Spleen (tissue), 11 donors: ENCODE results near the gene ZDHHC11B. TPM values are rescaled to one million over a fixed set of nuclear protein-coding genes. Genes with fewer than 3 reads are reported as not detected.

Experiments
- DNase-seq: peaks from one replicate; pipeline ENCODE4 v3.0.0-alpha.2; 2020
- H3K27ac ChIP-seq, 8 donors: fragments of 200-600 bp; sonication (generic) in 7 of 8; 1 replicate in 4 of 8; 2 replicates in 4 of 8; pipeline versions ENCODE4 v1.5.0 to v1.8.0; 2016 to 2021; ENCODE audit warnings: inconsistent platforms in 4 of 8, mild to moderate bottlenecking in 4 of 8, moderate library complexity in 1 of 8
- H3K27me3 ChIP-seq, 7 donors: fragments of 200-600 bp; sonication (generic) in 6 of 7; replicated peaks in 1 of 7; 1 replicate in 4 of 7; 2 replicates in 3 of 7; pipeline versions ENCODE4 v1.5.0 to v1.8.0; 2016 to 2021; ENCODE audit warnings: inconsistent platforms in 3 of 7, mild to moderate bottlenecking in 1 of 7
- H3K36me3 ChIP-seq, 6 donors: fragments of 200-600 bp; sonication (generic) in 5 of 6; 1 replicate in 4 of 6; 2 replicates in 2 of 6; pipeline versions ENCODE4 v1.5.0 to v1.8.0; 2016 to 2021; ENCODE audit warnings: inconsistent platforms in 2 of 6
- H3K4me1 ChIP-seq, 6 donors: fragments of 200-600 bp; sonication (generic) in 5 of 6; 1 replicate in 3 of 6; 2 replicates in 3 of 6; pipeline versions ENCODE4 v1.5.0 to v1.8.0; 2016 to 2021; ENCODE audit warnings: inconsistent platforms in 3 of 6
- H3K4me3 ChIP-seq, 8 donors: fragments of 200-600 bp; sonication (generic) in 7 of 8; 1 replicate in 4 of 8; 2 replicates in 4 of 8; pipeline versions ENCODE4 v1.5.0 to v1.8.0; 2016 to 2021; ENCODE audit warnings: inconsistent platforms in 4 of 8, mild to moderate bottlenecking in 4 of 8, moderate library complexity in 2 of 8
- H3K9me3 ChIP-seq, 8 donors: fragments of 200-600 bp; sonication (generic) in 7 of 8; 1 replicate in 4 of 8; 2 replicates in 4 of 8; pipeline versions ENCODE4 v1.5.0 to v1.8.0; 2016 to 2021; ENCODE audit warnings: inconsistent platforms in 4 of 8
- POLR2A ChIP-seq, 3 donors: fragments of 450-650 bp; IDR thresholded peaks; one replicate each; pipeline ENCODE4 v1.5.1; 2017; ENCODE audit warnings: antibody characterized with exemption in 3 of 3, mild to moderate bottlenecking in 1 of 3
- POLR2AphosphoS5 ChIP-seq, 3 donors: sonication (generic); formaldehyde crosslinking; IDR thresholded peaks; one replicate each; pipeline ENCODE4 v1.5.1; 2017; ENCODE audit warnings: antibody characterized with exemption in 3 of 3
- WGBS, 5 donors: extraction: QIAGEN DNeasy Blood & Tissue Kit in 3 of 5; methylation state at CpG; one replicate each; pipeline versions ENCODE4 v1.1.5 to v1.1.7; 2013 to 2018; 5-methylcytosine and 5-hydroxymethylcytosine counted together
- intact Hi-C: fragments of 100-400 bp; cut with DNase I; formaldehyde crosslinking; loops from one replicate; pipeline ENCODE4 v1.15.0; 2023; ENCODE audit warnings: low total_unique reads
- polyA plus RNA-seq, 3 donors: library from polyadenylated mRNA; stranded (reverse); fragments of 200-250 nt; gene quantifications; one replicate each; pipeline ENCODE4 v1.2.1, GENCODE V29; 2013
- total RNA-seq, 7 donors: library from RNA; depleted of rRNA in 3 of 7; stranded (reverse); fragments of >200 nt in 3 of 7; fragmentation: NEBNext Ultra II Directional in 4 of 7; extraction: Animal tissue kit (Norgen Biotek cat#: 25700) in 4 of 7; gene quantifications; one replicate each; pipeline versions ENCODE4 v1.1.0 to v1.2.1, GENCODE V29; 2016 to 2021
- TF ChIP-seq, protein P1 (sequence below), 11 experiments: fragments of 200-600 bp in 7 of 11; fragments of 450-650 bp in 4 of 11; sonication (generic) in 4 of 11; IDR thresholded peaks in 8 of 11; conservative IDR thresholded peaks in 3 of 11; 1 replicate in 7 of 11; 2 replicates in 4 of 11; pipeline versions ENCODE4 v1.4.0 to v1.8.0; 2016 to 2021; ENCODE audit warnings: antibody characterized with exemption in 11 of 11, inconsistent platforms in 4 of 11, mild to moderate bottlenecking in 1 of 11
- donor health status: healthy with polysubstance abuse.
- donor health status: DM: no; HTN: no; CAD: no; lungs with moderate emphysema.
- donor health status: DM: no; HTN: no; CAD: no.
- donor health status: Bipolar disorder and iron deficiency.
- donor health status: healthy.
- donor health status: DM: no; HTN: no; CAD: no.
- donor health status: DM: yes; HTN: yes; CAD: no.

The ZDHHC11B gene
- total and polyA plus RNA-seq, 10 donors, result 0.97 to 74.3 (median 4.7) TPM

DNA sequence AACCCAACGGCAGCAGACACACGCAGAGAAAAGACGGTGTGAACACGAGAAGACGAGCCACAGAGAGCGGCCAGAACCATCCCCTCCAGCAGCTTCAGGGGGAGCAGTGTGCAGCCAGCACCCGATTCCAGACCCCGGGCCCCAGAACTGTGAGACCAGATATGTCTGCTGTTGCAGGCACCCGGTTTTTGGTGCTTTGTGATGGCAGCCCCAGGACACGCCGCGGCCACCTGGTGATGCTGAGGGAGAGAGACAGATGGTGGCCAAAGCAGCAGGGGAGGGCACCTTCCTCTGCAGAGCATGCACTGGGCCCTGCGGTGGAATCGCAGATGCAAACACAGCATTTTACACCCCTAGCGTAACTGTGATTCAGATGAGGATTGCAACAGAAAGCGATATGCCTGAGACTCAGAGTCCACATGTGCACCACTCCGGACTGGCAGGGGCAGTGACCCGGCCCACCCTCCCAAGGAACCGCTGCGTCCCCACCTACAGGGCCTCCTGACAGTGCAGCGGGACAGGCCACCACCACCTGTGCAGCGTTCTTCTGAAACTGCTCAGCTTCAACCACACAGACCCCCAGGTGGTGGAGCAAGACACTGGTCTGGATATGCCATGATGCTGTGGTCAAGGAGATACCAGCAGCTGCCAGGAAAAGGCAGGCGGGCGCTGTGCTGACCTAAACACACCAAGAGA is 24.0 kb downstream of the ZDHHC11B start:
- Histone ChIP-seq H3K4me3 (no peak overlapping the region), H3K4me1 (peaks cover 8 to 31% (median 23%) of the 10 kb centered on the region in 6 donors), H3K9me3 (no peaks in the 10 kb centered on the region), H3K27ac (no peak overlapping the region), H3K36me3 (peaks cover 0 to 16% (median 0%) of the 10 kb centered on the region in 6 donors), H3K27me3 (peaks cover 0 to 9% (median 0%) of the 10 kb centered on the region in 7 donors)
- intact Hi-C loops, result no loop called here
- no peak for TF ChIP-seq POLR2A (IDR thresholded peaks at IDR 0.05)
- TF ChIP-seq, protein P1, sequence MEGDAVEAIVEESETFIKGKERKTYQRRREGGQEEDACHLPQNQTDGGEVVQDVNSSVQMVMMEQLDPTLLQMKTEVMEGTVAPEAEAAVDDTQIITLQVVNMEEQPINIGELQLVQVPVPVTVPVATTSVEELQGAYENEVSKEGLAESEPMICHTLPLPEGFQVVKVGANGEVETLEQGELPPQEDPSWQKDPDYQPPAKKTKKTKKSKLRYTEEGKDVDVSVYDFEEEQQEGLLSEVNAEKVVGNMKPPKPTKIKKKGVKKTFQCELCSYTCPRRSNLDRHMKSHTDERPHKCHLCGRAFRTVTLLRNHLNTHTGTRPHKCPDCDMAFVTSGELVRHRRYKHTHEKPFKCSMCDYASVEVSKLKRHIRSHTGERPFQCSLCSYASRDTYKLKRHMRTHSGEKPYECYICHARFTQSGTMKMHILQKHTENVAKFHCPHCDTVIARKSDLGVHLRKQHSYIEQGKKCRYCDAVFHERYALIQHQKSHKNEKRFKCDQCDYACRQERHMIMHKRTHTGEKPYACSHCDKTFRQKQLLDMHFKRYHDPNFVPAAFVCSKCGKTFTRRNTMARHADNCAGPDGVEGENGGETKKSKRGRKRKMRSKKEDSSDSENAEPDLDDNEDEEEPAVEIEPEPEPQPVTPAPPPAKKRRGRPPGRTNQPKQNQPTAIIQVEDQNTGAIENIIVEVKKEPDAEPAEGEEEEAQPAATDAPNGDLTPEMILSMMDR (IDR thresholded peaks at IDR 0.05 in 8 of 11, conservative IDR thresholded peaks at IDR 0.05 in 3 of 11), result no peak
- TF ChIP-seq POLR2AphosphoS5 (IDR thresholded peaks at IDR 0.05), result no peak
- DNase-seq, result peak; percentile 71
- WGBS, 5 donors, result 92 to 96% (median 94%) methylated on average over 19 to 24 of the region's 24 CpGs

DNA sequence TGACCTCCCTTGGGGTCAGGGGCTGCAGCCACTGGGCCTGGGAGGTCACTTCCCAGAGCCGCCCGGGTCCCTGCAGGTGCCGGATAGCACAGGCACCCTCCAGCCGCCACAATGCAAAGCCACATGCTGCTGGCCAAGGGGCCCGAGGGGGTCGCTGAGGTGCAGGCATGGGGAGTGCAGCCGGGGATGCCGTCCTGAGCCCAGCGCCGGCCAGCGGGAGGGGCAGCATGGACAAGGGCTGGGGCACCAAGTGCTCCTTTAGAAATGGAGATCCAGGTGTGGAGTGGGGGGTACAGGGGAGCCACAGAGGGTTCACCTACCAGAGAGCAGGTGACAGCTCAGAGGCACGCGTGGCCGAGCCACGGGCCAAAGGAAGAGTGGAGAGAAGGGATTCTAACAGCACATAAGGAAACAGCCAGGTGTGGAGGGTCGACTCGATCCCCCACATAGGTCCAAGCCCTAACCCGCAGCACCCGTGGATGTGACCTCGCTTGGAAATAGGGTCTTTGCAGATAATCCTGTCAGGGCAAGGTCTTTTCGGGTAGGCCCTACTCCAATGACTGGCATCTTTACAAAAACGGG is 24.7 kb downstream of the ZDHHC11B start:
- Histone ChIP-seq H3K9me3 (no peaks in the 10 kb centered on the region), H3K4me1 (peaks cover 8 to 31% (median 23%) of the 10 kb centered on the region in 6 donors), H3K27me3 (peaks cover 0 to 9% (median 0%) of the 10 kb centered on the region in 7 donors), H3K27ac (peak overlapping the region in 3 of 8 donors; percentile 37 to 67 (median 59)), H3K36me3 (peaks cover 0 to 13% (median 0%) of the 10 kb centered on the region in 6 donors), H3K4me3 (no peak overlapping the region)
- intact Hi-C loops, result no loop called here
- 92 to 96% (median 94%) methylated on average over 17 to 22 of the region's 22 CpGs for WGBS, 5 donors
- peak; percentile 70 for DNase-seq
- TF ChIP-seq POLR2A (IDR thresholded peaks at IDR 0.05), result no peak
- TF ChIP-seq, protein P1 (IDR thresholded peaks at IDR 0.05 in 8 of 11, conservative IDR thresholded peaks at IDR 0.05 in 3 of 11), result no peak
- TF ChIP-seq POLR2AphosphoS5 (IDR thresholded peaks at IDR 0.05), result no peak

DNA sequence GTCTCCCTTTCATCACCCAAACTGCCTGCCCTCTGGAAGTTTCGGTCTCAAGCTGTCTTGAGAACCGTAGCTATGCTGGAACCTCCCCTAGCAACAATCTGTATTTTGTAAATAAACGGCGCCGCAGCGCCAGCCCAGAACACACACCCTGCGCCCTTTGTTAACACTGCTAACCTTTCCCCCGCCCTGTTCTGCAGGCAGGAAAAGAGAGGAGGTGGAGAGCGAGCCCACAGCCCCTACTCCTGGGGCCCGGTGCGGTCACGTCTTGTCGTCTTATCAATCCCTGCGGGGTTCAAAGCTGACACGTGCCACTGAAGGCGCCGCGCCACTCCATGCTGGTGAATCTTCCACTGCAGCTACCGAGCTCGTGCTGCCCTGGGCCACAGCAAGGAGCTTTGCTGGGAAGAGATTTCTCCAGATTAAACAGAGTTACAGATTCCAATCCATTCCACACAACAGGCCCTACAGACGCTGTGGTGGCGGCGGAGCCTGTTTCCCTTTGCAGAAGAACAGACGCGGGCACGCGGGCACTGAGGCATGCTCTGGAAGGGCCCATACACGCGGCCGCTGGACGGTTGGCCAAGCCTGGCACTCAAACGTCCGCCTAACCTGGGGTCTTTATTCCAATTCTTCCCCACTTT is 25.3 kb downstream of the ZDHHC11B start:
- peaks cover 0 to 9% (median 0%) of the 10 kb centered on the region in 6 donors for H3K36me3 ChIP-seq
- intact Hi-C loops, result no loop called here
- TF ChIP-seq, protein P1 (IDR thresholded peaks at IDR 0.05 in 8 of 11, conservative IDR thresholded peaks at IDR 0.05 in 3 of 11), result no peak
- TF ChIP-seq POLR2A (IDR thresholded peaks at IDR 0.05) (no peak), POLR2AphosphoS5 (IDR thresholded peaks at IDR 0.05) (peak in 2 of 3 donors; percentile 16 to 69)
- 54 to 72% (median 66%) methylated on average over 33 of the region's 33 CpGs for WGBS, 5 donors
- H3K27me3 ChIP-seq, result peaks cover 0 to 9% (median 0%) of the 10 kb centered on the region in 7 donors
- H3K4me1 ChIP-seq, result peaks cover 8 to 31% (median 23%) of the 10 kb centered on the region in 6 donors
- H3K27ac ChIP-seq, result peak overlapping the region in 3 of 8 donors; percentile 59 to 67 (median 60)
- no peaks in the 10 kb centered on the region for H3K9me3 ChIP-seq
- DNase-seq, result peak; percentile 63
- H3K4me3 ChIP-seq, result peak overlapping the region in 1 of 8 donors; percentile 3
